WTC11 (cell line): ENCODE results near the gene CCDC6. TPM values are rescaled to one million over a fixed set of nuclear protein-coding genes. Genes with fewer than 3 reads are reported as not detected.

Experiments used
- ATAC-seq: fragments of 200-7000 bp; cut with Tn5 transposase; 2 replicates; pipeline ENCODE4 v1.10.0; 2021; ENCODE audit warnings: mild to moderate bottlenecking, moderate library complexity
- CTCF ChIA-PET: fragments of 300-600 bp; sonication (Branson Sonifier 250); formaldehyde crosslinking; loops from one replicate; lab custom pipeline; 2021; ENCODE audit warnings: antibody characterized with exemption; lab: Charles Lee
- POLR2A ChIA-PET: fragments of 350-600 bp; sonication (Branson Sonifier 250); formaldehyde crosslinking; loops from one replicate; lab custom pipeline; 2021; ENCODE audit warnings: antibody characterized with exemption; lab: Charles Lee
- DNase-seq: peaks from one replicate; pipeline ENCODE4 v3.0.0; 2021; ENCODE audit warnings: low spot score
- H3K27ac Mint-ChIP-seq: 2 replicates; pipeline ENCODE4 v1.8.0; 2021; ENCODE audit warnings: mixed read lengths
- H3K27me3 Mint-ChIP-seq: 2 replicates; pipeline ENCODE4 v1.8.0; 2021; ENCODE audit warnings: low read depth, mild to moderate bottlenecking, moderate library complexity, mixed read lengths
- H3K36me3 Mint-ChIP-seq: 2 replicates; pipeline ENCODE4 v1.8.0; 2021; ENCODE audit warnings: mixed read lengths
- H3K4me1 Mint-ChIP-seq: 2 replicates; pipeline ENCODE4 v1.8.0; 2022; ENCODE audit warnings: mixed read lengths
- H3K4me3 Mint-ChIP-seq: 2 replicates; pipeline ENCODE4 v1.8.0; 2021; ENCODE audit warnings: mild to moderate bottlenecking, moderate library complexity, mixed read lengths
- H3K9me3 Mint-ChIP-seq: 2 replicates; pipeline ENCODE4 v1.8.0; 2021; ENCODE audit warnings: mixed read lengths
- CBFB ChIP-seq: sonication (generic); formaldehyde crosslinking; IDR thresholded peaks from 2 replicates; pipeline ENCODE4 v1.8.1; 2022; ENCODE audit warnings: mild to moderate bottlenecking, low read depth, missing genetic modification reagents
- ETV6 ChIP-seq: sonication (generic); formaldehyde crosslinking; IDR thresholded peaks from 2 replicates; pipeline ENCODE4 v1.8.1; 2022; ENCODE audit warnings: mild to moderate bottlenecking, missing genetic modification reagents
- FOXJ3 ChIP-seq: sonication (generic); formaldehyde crosslinking; IDR thresholded peaks from 2 replicates; pipeline ENCODE4 v1.9.0; 2021; ENCODE audit warnings: missing genetic modification reagents, mild to moderate bottlenecking, borderline replicate concordance
- GABPB1 ChIP-seq: sonication (generic); formaldehyde crosslinking; IDR thresholded peaks from 2 replicates; pipeline ENCODE4 v1.8.1; 2023; ENCODE audit warnings: mild to moderate bottlenecking, missing genetic modification reagents
- GTF2I ChIP-seq: fragments of 250-450 bp; sonication (Bioruptor Pico); conservative IDR thresholded peaks from 2 replicates; pipeline ENCODE4 v1.4.0; 2021; ENCODE audit warnings: mild to moderate bottlenecking
- JUN ChIP-seq: sonication (generic); formaldehyde crosslinking; IDR thresholded peaks from 2 replicates; pipeline ENCODE4 v1.8.0; 2023; ENCODE audit warnings: mild to moderate bottlenecking, missing genetic modification reagents
- MXD4 ChIP-seq: fragments of 250-450 bp; sonication (Bioruptor Pico); IDR thresholded peaks from 2 replicates; pipeline ENCODE4 v1.8.0; 2021; ENCODE audit warnings: mild to moderate bottlenecking, moderate library complexity, borderline replicate concordance
- NR3C1 ChIP-seq: sonication (generic); formaldehyde crosslinking; conservative IDR thresholded peaks from 2 replicates; pipeline ENCODE4 v1.8.1; 2023; ENCODE audit warnings: low read depth, mild to moderate bottlenecking, missing genetic modification reagents
- SOX15 ChIP-seq: fragments of 250-450 bp; sonication (Bioruptor Pico); IDR thresholded peaks from 2 replicates; pipeline ENCODE4 v1.9.0; 2021; ENCODE audit warnings: mild to moderate bottlenecking
- TCF7 ChIP-seq: sonication (generic); formaldehyde crosslinking; IDR thresholded peaks from 2 replicates; pipeline ENCODE4 v1.8.0; 2022; ENCODE audit warnings: mild to moderate bottlenecking, low read depth, missing genetic modification reagents, moderate library complexity
- ZNF263 ChIP-seq: sonication (generic); formaldehyde crosslinking; IDR thresholded peaks from 2 replicates; pipeline ENCODE4 v1.8.1; 2022; ENCODE audit warnings: low read depth, mild to moderate bottlenecking, moderate library complexity, missing genetic modification reagents
- ZNF396 ChIP-seq: fragments of 250-450 bp; sonication (Bioruptor Pico); IDR thresholded peaks from 2 replicates; pipeline ENCODE4 v1.8.0; 2021; ENCODE audit warnings: mild to moderate bottlenecking, moderate library complexity, borderline replicate concordance
- ZNF416 ChIP-seq: fragments of 250-450 bp; sonication (Bioruptor Pico); IDR thresholded peaks from 2 replicates; pipeline ENCODE4 v1.9.0; 2021; ENCODE audit warnings: mild to moderate bottlenecking, inconsistent platforms
- ZNF423 ChIP-seq: fragments of 250-450 bp; sonication (Bioruptor Pico); IDR thresholded peaks from 2 replicates; pipeline ENCODE4 v2.1.2; 2022; ENCODE audit warnings: mild to moderate bottlenecking, moderate library complexity
- total RNA-seq: library from RNA; stranded (reverse); gene quantifications from 3 replicates; pipeline ENCODE4 v1.2.3, GENCODE V29; 2021
- TF ChIP-seq, protein P1 (sequence below): sonication (generic); formaldehyde crosslinking; conservative IDR thresholded peaks from 2 replicates; pipeline ENCODE4 v1.8.1; 2023; ENCODE audit warnings: mild to moderate bottlenecking, low read depth, missing genetic modification reagents, moderate library complexity
- TF ChIP-seq, protein P2 (sequence below): fragments of 250-450 bp; sonication (Bioruptor Pico); IDR thresholded peaks from 2 replicates; pipeline ENCODE4 v2.1.2; 2022; ENCODE audit warnings: mild to moderate bottlenecking, moderate library complexity
- TF ChIP-seq, protein P3 (sequence below): sonication (generic); formaldehyde crosslinking; IDR thresholded peaks from 2 replicates; pipeline ENCODE4 v1.8.1; 2023; ENCODE audit warnings: mild to moderate bottlenecking, missing genetic modification reagents, borderline replicate concordance
- TF ChIP-seq, protein P4 (sequence below): sonication (generic); formaldehyde crosslinking; IDR thresholded peaks from 2 replicates; pipeline ENCODE4 v1.8.0; 2022; ENCODE audit warnings: missing genetic modification reagents
- TF ChIP-seq, protein P5 (sequence below): fragments of 250-450 bp; sonication (Bioruptor Pico); conservative IDR thresholded peaks from 2 replicates; pipeline ENCODE4 v1.9.0; 2021; ENCODE audit warnings: mild to moderate bottlenecking

Gene CCDC6
- total RNA-seq, 1 experiment from 2014 or later, result 55.2 TPM

DNA sequence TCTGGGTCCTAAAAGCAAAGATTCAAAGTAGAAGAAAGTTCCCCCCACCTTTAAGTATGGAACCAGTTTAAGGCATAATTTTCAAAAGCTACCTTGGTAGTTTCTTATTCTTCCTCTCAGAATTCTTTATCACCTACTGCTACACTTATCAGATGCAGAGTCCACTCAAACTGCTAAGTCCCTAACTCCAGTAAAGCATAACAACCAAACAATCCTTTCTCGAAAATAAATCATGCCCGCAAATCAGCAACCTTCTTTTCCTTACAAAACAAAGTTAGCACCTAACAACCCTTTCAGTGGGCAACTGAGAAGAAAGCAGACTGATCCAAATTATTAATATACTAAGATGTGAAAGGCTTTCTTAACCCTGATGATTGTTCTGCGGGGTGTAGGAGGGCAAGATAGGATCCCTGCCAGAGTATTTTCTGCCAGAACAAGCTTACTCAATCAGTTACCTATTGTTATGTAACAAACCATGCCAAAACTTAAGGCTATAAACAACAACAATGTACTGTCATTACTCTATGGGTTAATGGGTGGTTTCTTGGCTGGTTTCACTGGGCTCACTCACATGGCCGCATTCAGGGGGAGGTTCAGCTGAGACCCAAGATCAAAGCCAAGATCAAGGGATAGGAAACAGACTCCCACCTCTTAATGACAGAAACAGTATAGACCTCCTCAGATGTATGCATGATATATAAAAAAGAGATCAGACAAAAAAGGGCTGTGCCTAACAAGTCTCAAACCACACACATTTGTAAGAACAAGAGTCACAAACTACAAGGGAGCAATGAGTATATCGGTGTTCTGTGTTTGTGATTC, 42.0 kb downstream of the CCDC6 start (continued):
- TF ChIP-seq, protein P1, sequence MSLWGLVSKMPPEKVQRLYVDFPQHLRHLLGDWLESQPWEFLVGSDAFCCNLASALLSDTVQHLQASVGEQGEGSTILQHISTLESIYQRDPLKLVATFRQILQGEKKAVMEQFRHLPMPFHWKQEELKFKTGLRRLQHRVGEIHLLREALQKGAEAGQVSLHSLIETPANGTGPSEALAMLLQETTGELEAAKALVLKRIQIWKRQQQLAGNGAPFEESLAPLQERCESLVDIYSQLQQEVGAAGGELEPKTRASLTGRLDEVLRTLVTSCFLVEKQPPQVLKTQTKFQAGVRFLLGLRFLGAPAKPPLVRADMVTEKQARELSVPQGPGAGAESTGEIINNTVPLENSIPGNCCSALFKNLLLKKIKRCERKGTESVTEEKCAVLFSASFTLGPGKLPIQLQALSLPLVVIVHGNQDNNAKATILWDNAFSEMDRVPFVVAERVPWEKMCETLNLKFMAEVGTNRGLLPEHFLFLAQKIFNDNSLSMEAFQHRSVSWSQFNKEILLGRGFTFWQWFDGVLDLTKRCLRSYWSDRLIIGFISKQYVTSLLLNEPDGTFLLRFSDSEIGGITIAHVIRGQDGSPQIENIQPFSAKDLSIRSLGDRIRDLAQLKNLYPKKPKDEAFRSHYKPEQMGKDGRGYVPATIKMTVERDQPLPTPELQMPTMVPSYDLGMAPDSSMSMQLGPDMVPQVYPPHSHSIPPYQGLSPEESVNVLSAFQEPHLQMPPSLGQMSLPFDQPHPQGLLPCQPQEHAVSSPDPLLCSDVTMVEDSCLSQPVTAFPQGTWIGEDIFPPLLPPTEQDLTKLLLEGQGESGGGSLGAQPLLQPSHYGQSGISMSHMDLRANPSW (CRISPR knock-in tag), result no peak
- TF ChIP-seq ZNF396 (CRISPR knock-in tag) (no peak), ZNF423 (no peak)
- TF ChIP-seq, protein P2, sequence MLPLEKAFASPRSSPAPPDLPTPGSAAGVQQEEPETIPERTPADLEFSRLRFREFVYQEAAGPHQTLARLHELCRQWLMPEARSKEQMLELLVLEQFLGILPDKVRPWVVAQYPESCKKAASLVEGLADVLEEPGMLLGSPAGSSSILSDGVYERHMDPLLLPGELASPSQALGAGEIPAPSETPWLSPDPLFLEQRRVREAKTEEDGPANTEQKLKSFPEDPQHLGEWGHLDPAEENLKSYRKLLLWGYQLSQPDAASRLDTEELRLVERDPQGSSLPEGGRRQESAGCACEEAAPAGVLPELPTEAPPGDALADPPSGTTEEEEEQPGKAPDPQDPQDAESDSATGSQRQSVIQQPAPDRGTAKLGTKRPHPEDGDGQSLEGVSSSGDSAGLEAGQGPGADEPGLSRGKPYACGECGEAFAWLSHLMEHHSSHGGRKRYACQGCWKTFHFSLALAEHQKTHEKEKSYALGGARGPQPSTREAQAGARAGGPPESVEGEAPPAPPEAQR, result no peak

DNA sequence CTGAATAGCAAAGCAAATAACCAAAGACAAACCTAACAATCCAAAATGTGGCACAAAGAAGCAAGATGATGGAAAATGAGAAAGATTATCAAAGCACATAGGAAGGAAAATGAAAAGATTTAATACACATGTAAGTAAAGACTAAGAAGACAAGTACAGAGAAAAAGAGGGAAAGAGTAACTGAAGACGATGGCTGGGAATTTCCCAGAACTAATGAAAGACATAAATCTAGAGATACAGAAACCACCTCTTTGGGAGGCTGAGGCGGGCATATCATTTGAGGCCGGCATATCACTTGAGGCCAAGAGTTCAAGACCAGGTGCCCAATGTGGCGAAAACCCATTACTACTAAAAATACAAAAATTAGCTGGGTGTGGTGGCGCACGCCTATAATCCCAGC, 46.8 kb downstream of the CCDC6 start:
- DNase-seq (no peak), ATAC-seq (no peak)
- no peak overlapping the region for H3K27ac Mint-ChIP-seq
- ChIA-PET POLR2A (no interaction called here), CTCF (no interaction called here)
- H3K4me3 Mint-ChIP-seq, result no peak overlapping the region
- TF ChIP-seq MXD4 (CRISPR knock-in tag) (no peak), JUN (CRISPR knock-in tag) (no peak), ZNF263 (CRISPR knock-in tag) (no peak)
- TF ChIP-seq, protein P3, sequence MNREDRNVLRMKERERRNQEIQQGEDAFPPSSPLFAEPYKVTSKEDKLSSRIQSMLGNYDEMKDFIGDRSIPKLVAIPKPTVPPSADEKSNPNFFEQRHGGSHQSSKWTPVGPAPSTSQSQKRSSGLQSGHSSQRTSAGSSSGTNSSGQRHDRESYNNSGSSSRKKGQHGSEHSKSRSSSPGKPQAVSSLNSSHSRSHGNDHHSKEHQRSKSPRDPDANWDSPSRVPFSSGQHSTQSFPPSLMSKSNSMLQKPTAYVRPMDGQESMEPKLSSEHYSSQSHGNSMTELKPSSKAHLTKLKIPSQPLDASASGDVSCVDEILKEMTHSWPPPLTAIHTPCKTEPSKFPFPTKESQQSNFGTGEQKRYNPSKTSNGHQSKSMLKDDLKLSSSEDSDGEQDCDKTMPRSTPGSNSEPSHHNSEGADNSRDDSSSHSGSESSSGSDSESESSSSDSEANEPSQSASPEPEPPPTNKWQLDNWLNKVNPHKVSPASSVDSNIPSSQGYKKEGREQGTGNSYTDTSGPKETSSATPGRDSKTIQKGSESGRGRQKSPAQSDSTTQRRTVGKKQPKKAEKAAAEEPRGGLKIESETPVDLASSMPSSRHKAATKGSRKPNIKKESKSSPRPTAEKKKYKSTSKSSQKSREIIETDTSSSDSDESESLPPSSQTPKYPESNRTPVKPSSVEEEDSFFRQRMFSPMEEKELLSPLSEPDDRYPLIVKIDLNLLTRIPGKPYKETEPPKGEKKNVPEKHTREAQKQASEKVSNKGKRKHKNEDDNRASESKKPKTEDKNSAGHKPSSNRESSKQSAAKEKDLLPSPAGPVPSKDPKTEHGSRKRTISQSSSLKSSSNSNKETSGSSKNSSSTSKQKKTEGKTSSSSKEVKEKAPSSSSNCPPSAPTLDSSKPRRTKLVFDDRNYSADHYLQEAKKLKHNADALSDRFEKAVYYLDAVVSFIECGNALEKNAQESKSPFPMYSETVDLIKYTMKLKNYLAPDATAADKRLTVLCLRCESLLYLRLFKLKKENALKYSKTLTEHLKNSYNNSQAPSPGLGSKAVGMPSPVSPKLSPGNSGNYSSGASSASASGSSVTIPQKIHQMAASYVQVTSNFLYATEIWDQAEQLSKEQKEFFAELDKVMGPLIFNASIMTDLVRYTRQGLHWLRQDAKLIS, result no peak
- H3K9me3 Mint-ChIP-seq, result peaks cover 4% of the 10 kb centered on the region; the same call in 1 of the 2 replicates
- no peaks in the 10 kb centered on the region for H3K27me3 Mint-ChIP-seq
- H3K4me1 Mint-ChIP-seq, result peaks cover 59% of the 10 kb centered on the region
- no peaks in the 10 kb centered on the region; the same call in 1 of the 2 replicates for H3K36me3 Mint-ChIP-seq

DNA sequence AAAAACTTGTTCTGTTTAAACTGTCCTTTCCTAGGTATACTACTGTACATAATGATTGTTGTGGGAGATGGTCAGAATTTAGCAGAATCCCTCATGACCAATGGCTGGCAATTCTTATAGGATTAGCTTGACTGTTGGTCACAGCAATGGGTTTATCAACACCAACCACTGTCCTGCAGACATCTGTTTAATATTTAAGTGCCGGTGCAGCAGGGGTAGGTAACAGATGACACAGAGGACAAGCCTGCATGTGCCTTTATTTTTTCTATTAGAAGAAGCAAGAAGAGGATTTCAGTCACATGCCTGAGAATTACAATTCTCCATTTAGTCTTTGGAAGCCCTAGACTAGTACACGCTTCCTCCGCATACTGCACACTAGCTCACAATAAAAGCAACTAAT, 48.4 kb downstream of the CCDC6 start:
- Mint-ChIP-seq H3K9me3 (peaks cover 4% of the 10 kb centered on the region; the same call in 1 of the 2 replicates), H3K4me1 (peaks cover 64% of the 10 kb centered on the region), H3K27ac (no peak overlapping the region)
- TF ChIP-seq ZNF416 (no peak), ZNF423 (no peak), ETV6 (CRISPR knock-in tag) (no peak), TCF7 (CRISPR knock-in tag) (no peak), GABPB1 (CRISPR knock-in tag) (no peak), FOXJ3 (CRISPR knock-in tag) (no peak), NR3C1 (CRISPR knock-in tag) (no peak), GTF2I (no peak), CBFB (CRISPR knock-in tag) (no peak), SOX15 (CRISPR knock-in tag) (no peak)
- TF ChIP-seq, protein P4, sequence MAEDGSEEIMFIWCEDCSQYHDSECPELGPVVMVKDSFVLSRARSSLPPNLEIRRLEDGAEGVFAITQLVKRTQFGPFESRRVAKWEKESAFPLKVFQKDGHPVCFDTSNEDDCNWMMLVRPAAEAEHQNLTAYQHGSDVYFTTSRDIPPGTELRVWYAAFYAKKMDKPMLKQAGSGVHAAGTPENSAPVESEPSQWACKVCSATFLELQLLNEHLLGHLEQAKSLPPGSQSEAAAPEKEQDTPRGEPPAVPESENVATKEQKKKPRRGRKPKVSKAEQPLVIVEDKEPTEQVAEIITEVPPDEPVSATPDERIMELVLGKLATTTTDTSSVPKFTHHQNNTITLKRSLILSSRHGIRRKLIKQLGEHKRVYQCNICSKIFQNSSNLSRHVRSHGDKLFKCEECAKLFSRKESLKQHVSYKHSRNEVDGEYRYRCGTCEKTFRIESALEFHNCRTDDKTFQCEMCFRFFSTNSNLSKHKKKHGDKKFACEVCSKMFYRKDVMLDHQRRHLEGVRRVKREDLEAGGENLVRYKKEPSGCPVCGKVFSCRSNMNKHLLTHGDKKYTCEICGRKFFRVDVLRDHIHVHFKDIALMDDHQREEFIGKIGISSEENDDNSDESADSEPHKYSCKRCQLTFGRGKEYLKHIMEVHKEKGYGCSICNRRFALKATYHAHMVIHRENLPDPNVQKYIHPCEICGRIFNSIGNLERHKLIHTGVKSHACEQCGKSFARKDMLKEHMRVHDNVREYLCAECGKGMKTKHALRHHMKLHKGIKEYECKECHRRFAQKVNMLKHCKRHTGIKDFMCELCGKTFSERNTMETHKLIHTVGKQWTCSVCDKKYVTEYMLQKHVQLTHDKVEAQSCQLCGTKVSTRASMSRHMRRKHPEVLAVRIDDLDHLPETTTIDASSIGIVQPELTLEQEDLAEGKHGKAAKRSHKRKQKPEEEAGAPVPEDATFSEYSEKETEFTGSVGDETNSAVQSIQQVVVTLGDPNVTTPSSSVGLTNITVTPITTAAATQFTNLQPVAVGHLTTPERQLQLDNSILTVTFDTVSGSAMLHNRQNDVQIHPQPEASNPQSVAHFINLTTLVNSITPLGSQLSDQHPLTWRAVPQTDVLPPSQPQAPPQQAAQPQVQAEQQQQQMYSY (CRISPR knock-in tag), result no peak
- TF ChIP-seq, protein P5, sequence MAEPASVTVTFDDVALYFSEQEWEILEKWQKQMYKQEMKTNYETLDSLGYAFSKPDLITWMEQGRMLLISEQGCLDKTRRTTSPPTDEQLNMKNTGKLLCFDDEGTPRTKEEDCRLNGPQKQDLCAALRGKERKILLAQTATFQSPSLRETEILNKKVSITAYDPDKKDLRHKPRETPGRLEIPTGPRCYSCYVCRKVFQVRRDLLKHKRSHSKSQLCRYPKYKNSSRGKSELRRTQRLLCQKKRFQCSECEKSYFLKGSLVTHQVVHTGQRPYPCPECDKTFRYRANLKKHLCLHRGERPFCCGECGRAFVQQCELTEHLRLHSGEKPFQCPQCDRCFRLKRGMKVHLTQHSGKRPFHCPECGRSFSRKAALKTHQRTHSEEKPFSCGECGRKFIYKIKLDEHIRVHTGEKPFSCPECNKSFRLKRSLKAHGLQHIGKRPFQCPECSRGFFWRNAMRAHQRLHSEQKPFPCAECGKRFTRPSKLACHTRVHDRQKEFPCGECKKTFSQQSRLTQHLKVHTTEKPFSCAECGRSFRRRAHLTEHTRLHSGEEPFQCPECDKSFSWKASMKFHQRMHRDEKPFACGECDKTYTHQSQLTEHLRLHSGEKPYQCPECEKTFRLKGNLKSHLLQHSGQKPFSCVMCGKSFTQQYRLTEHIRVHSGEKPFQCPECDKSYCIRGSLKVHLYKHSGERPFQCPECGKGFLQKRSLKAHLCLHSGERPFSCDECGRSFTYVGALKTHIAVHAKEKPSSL (CRISPR knock-in tag), result no peak

More for the DNA sequence above, 48.4 kb downstream of the CCDC6 start:
- no peak for DNase-seq
- no peak for ATAC-seq
- Mint-ChIP-seq H3K27me3 (no peaks in the 10 kb centered on the region), H3K36me3 (no peaks in the 10 kb centered on the region; the same call in 1 of the 2 replicates), H3K4me3 (no peak overlapping the region)
- ChIA-PET POLR2A (no interaction called here), CTCF (interaction anchor here (1.0 kb wide), 1 partner anchor 27 kb away, joined by 3 read pairs; no protein-coding TSS in a partner anchor)
